Measurements from ENCODE around the gene PCNX4.

Gene PCNX4

GRCh38 chr14:60174352-60175254 is 82.9 kb downstream of the PCNX4 start:
- DNase-seq (ENCODE audit: low read depth in 2 of 2) = no peak

GRCh38 chr14:60175255-60175902 is 83.7 kb downstream of the PCNX4 start:
- no peak for DNase-seq (ENCODE audit: low read depth in 2 of 2)

GRCh38 chr14:60178164-60178563 is 86.4 kb downstream of the PCNX4 start:
- no peak for DNase-seq (ENCODE audit: low read depth in 2 of 2)

GRCh38 chr14:60178820-60179219 is 87.1 kb downstream of the PCNX4 start:
- DNase-seq (ENCODE audit: low read depth in 2 of 2) = no peak

GRCh38 chr14:60179431-60179869 is 87.7 kb downstream of the PCNX4 start:
- no peak for DNase-seq (ENCODE audit: low read depth in 2 of 2)

GRCh38 chr14:60183138-60183537 is 91.4 kb downstream of the PCNX4 start:
- no peak for DNase-seq (ENCODE audit: low read depth in 2 of 2)

- DNase-seq (ENCODE audit: low read depth in 2 of 2) = no peak
Measured at GRCh38 chr14:60183741-60184140, 92.0 kb downstream of the PCNX4 start.

GRCh38 chr14:60184146-60184904 is 92.6 kb downstream of the PCNX4 start:
- no peak for DNase-seq (ENCODE audit: low read depth in 2 of 2)

GRCh38 chr14:60184905-60185555 is 93.3 kb downstream of the PCNX4 start:
- no peak for DNase-seq (ENCODE audit: low read depth in 2 of 2)

- DNase-seq (ENCODE audit: low read depth in 2 of 2) = no peak
Measured at GRCh38 chr14:60188115-60188514, 96.4 kb downstream of the PCNX4 start.

GRCh38 chr14:60188696-60189095 is 97.0 kb downstream of the PCNX4 start:
- no peak for DNase-seq (ENCODE audit: low read depth in 2 of 2)

- no peak for DNase-seq (ENCODE audit: low read depth in 2 of 2)
Measured at GRCh38 chr14:60189923-60190840, 98.5 kb downstream of the PCNX4 start.

GRCh38 chr14:60195179-60195810 is 103.6 kb downstream of the PCNX4 start:
- DNase-seq (ENCODE audit: low read depth in 2 of 2) = no peak

GRCh38 chr14:60196291-60196690 is 104.6 kb downstream of the PCNX4 start:
- DNase-seq (ENCODE audit: low read depth in 2 of 2) = no peak

GRCh38 chr14:60197629-60198303 is 106.0 kb downstream of the PCNX4 start:
- DNase-seq (ENCODE audit: low read depth in 2 of 2) = no peak

GRCh38 chr14:60199321-60199720 is 107.6 kb downstream of the PCNX4 start:
- DNase-seq (ENCODE audit: low read depth in 2 of 2) = no peak

- no peak for DNase-seq (ENCODE audit: low read depth in 2 of 2)
Measured at GRCh38 chr14:60204104-60204842, 112.5 kb downstream of the PCNX4 start.

- DNase-seq (ENCODE audit: low read depth in 2 of 2) = no peak
Measured at GRCh38 chr14:60204843-60205774, 113.4 kb downstream of the PCNX4 start.

All from stimulated activated CD8-positive, alpha-beta memory T cell treated with anti-CD3 and anti-CD28 coated beads, Interleukin-2, amount 100 ng/mL, for 1 hour (primary cell).